IPS DF 6.9 (cell line): ENCODE results near the gene CSTPP1.

ENCODE experiments used
- DNase-seq: peaks from one replicate; pipeline ENCODE4 v3.0.0-alpha.2; 2013; ENCODE audit warnings: low read depth, low spot score
- H3K27ac ChIP-seq: one replicate; pipeline ENCODE4 v1.5.1; 2013; ENCODE audit warnings: low read length, control low read depth
- H3K27me3 ChIP-seq: 2 replicates; pipeline ENCODE4 v1.6.1; 2013; ENCODE audit warnings: mild to moderate bottlenecking, low read length; ENCODE audit not compliant: control insufficient read depth, insufficient read depth
- H3K36me3 ChIP-seq: 2 replicates; pipeline ENCODE4 v1.6.1; 2013; ENCODE audit warnings: low read length; ENCODE audit not compliant: control insufficient read depth, insufficient read depth
- H3K4me1 ChIP-seq: 2 replicates; pipeline ENCODE4 v1.6.1; 2013; ENCODE audit warnings: low read length; ENCODE audit not compliant: control insufficient read depth, insufficient read depth
- H3K4me3 ChIP-seq: 2 replicates; pipeline ENCODE4 v1.5.1; 2013; ENCODE audit warnings: mild to moderate bottlenecking, low read length
- H3K9me3 ChIP-seq: 2 replicates; pipeline ENCODE4 v1.6.1; 2013; ENCODE audit warnings: low read length, inconsistent platforms; ENCODE audit not compliant: control insufficient read depth, insufficient read depth
- WGBS: extraction: QIAGEN DNeasy Blood & Tissue Kit; methylation state at CpG from one replicate; pipeline ENCODE4 v1.1.7; 2013; ENCODE audit warnings: mixed read lengths, missing lambda C conversion rate; ENCODE audit not compliant: insufficient read length, insufficient coverage; 5-methylcytosine and 5-hydroxymethylcytosine counted together

Gene CSTPP1

GRCh38 chr11:47124675-47125074, 188.1 kb downstream of the CSTPP1 start:
- no peaks in the 10 kb centered on the region for H3K4me1 ChIP-seq
- no peaks in the 10 kb centered on the region for H3K36me3 ChIP-seq
- no peaks in the 10 kb centered on the region for H3K27me3 ChIP-seq
- no peak overlapping the region for H3K27ac ChIP-seq
- no peaks in the 10 kb centered on the region for H3K9me3 ChIP-seq
- no peak for DNase-seq
- H3K4me3 ChIP-seq, result no peak overlapping the region
- WGBS, result no CpG with 5 or more reads among the region's 1 CpG

- H3K4me3 ChIP-seq, result no peak overlapping the region
- no CpG with 5 or more reads among the region's 7 CpGs for WGBS
- no peaks in the 10 kb centered on the region for H3K36me3 ChIP-seq
- DNase-seq, result no peak
- H3K4me1 ChIP-seq, result no peaks in the 10 kb centered on the region
- H3K27ac ChIP-seq, result no peak overlapping the region
- H3K27me3 ChIP-seq, result no peaks in the 10 kb centered on the region
- no peaks in the 10 kb centered on the region for H3K9me3 ChIP-seq
Measured at GRCh38 chr11:47125083-47125482, 188.5 kb downstream of the CSTPP1 start.

- no peak overlapping the region for H3K27ac ChIP-seq
- no peaks in the 10 kb centered on the region for H3K9me3 ChIP-seq
- peaks cover 2% of the 10 kb centered on the region; the same call in 1 of the 2 replicates for H3K4me1 ChIP-seq
- H3K36me3 ChIP-seq, result no peaks in the 10 kb centered on the region
- no peak for DNase-seq
- no peaks in the 10 kb centered on the region for H3K27me3 ChIP-seq
- no peak overlapping the region for H3K4me3 ChIP-seq
- no CpG with 5 or more reads among the region's 2 CpGs for WGBS
Measured at GRCh38 chr11:47127213-47127612, 190.7 kb downstream of the CSTPP1 start.

- DNase-seq, result peak; percentile 43
- Histone ChIP-seq H3K36me3 (no peaks in the 10 kb centered on the region), H3K9me3 (no peaks in the 10 kb centered on the region), H3K4me1 (peaks cover 2% of the 10 kb centered on the region; the same call in 1 of the 2 replicates), H3K4me3 (no peak overlapping the region), H3K27ac (no peak overlapping the region), H3K27me3 (no peaks in the 10 kb centered on the region)
- WGBS, result no CpG with 5 or more reads among the region's 3 CpGs
Measured at GRCh38 chr11:47130543-47130942, 194.0 kb downstream of the CSTPP1 start.

GRCh38 chr11:47131136-47131535, 194.6 kb downstream of the CSTPP1 start:
- H3K9me3 ChIP-seq, result no peaks in the 10 kb centered on the region
- H3K4me1 ChIP-seq, result peaks cover 2% of the 10 kb centered on the region; the same call in 1 of the 2 replicates
- WGBS, result no CpG with 5 or more reads among the region's 2 CpGs
- no peak overlapping the region for H3K27ac ChIP-seq
- H3K36me3 ChIP-seq, result no peaks in the 10 kb centered on the region
- H3K4me3 ChIP-seq, result no peak overlapping the region
- no peak for DNase-seq
- H3K27me3 ChIP-seq, result no peaks in the 10 kb centered on the region

- Histone ChIP-seq H3K9me3 (no peaks in the 10 kb centered on the region), H3K27ac (no peak overlapping the region), H3K4me1 (peaks cover 2% of the 10 kb centered on the region; the same call in 1 of the 2 replicates), H3K36me3 (no peaks in the 10 kb centered on the region), H3K27me3 (no peaks in the 10 kb centered on the region), H3K4me3 (no peak overlapping the region)
- DNase-seq, result no peak
Measured at GRCh38 chr11:47132490-47132889, 195.9 kb downstream of the CSTPP1 start.

- no peaks in the 10 kb centered on the region for H3K9me3 ChIP-seq
- H3K27me3 ChIP-seq, result no peaks in the 10 kb centered on the region
- no peak for DNase-seq
- WGBS, result no CpG with 5 or more reads among the region's 1 CpG
- no peaks in the 10 kb centered on the region for H3K36me3 ChIP-seq
- H3K4me3 ChIP-seq, result no peak overlapping the region
- no peak overlapping the region for H3K27ac ChIP-seq
- peaks cover 2% of the 10 kb centered on the region; the same call in 1 of the 2 replicates for H3K4me1 ChIP-seq
Measured at GRCh38 chr11:47132981-47133380, 196.4 kb downstream of the CSTPP1 start.

GRCh38 chr11:47136327-47136726, 199.8 kb downstream of the CSTPP1 start:
- no peak for DNase-seq
- no peaks in the 10 kb centered on the region for H3K27me3 ChIP-seq
- no peak overlapping the region for H3K27ac ChIP-seq
- WGBS, result no CpG with 5 or more reads among the region's 3 CpGs
- H3K4me3 ChIP-seq, result no peak overlapping the region
- no peaks in the 10 kb centered on the region for H3K9me3 ChIP-seq
- no peaks in the 10 kb centered on the region for H3K4me1 ChIP-seq
- no peaks in the 10 kb centered on the region for H3K36me3 ChIP-seq

- Histone ChIP-seq H3K4me3 (no peak overlapping the region), H3K4me1 (no peaks in the 10 kb centered on the region), H3K27ac (no peak overlapping the region), H3K9me3 (no peaks in the 10 kb centered on the region), H3K36me3 (no peaks in the 10 kb centered on the region), H3K27me3 (no peaks in the 10 kb centered on the region)
- no CpG with 5 or more reads among the region's 3 CpGs for WGBS
- DNase-seq, result no peak
Measured at GRCh38 chr11:47136921-47137320, 200.4 kb downstream of the CSTPP1 start.

- Histone ChIP-seq H3K27me3 (no peaks in the 10 kb centered on the region), H3K4me3 (no peak overlapping the region), H3K36me3 (no peaks in the 10 kb centered on the region), H3K4me1 (no peaks in the 10 kb centered on the region), H3K27ac (no peak overlapping the region), H3K9me3 (no peaks in the 10 kb centered on the region)
- no CpG with 5 or more reads among the region's 2 CpGs for WGBS
- DNase-seq, result no peak
Measured at GRCh38 chr11:47137476-47137875, 200.9 kb downstream of the CSTPP1 start.

- Histone ChIP-seq H3K36me3 (no peaks in the 10 kb centered on the region), H3K27me3 (no peaks in the 10 kb centered on the region), H3K4me1 (no peaks in the 10 kb centered on the region), H3K27ac (no peak overlapping the region), H3K9me3 (no peaks in the 10 kb centered on the region), H3K4me3 (no peak overlapping the region)
- DNase-seq, result no peak
- no CpG with 5 or more reads among the region's 4 CpGs for WGBS
Measured at GRCh38 chr11:47139878-47140277, 203.3 kb downstream of the CSTPP1 start.
